Measurements from ENCODE around the gene HDAC4.

DNA sequence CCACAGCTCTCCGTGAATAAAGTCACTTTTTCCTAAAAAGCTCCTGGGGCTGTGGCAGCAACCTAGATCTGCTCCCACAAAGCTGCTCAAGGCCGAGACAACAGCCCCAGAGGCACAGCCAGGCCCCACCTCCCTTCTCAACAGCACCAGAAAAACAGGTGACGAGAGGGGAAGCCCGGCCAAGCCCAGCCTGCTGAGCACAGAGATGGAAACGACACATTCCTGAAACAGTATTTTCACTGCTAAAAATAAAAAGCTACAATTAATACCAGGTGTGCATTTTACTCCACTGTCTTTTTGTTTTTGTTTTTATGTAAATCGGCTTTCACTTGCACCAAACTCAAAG is 199.3 kb downstream of the HDAC4 start:
- no peak for TF ChIP-seq CTCF (IDR thresholded peaks at IDR 0.05; ENCODE audit: control extremely low read depth in 1 of 3, insufficient read depth in 1 of 3, low read depth in 1 of 3, low read length in 3 of 3)
- TF ChIP-seq ATF2 (IDR thresholded peaks at IDR 0.05; ENCODE audit: low read length) = no peak

Measured in H1 (cell line).